H9 (cell line): ENCODE measurements around the gene FOXN1. TPM values are rescaled to one million over a fixed set of nuclear protein-coding genes. Genes with fewer than 3 reads are reported as not detected.

Source experiments
- DNase-seq: peaks from one replicate; pipeline ENCODE4 v3.0.0-alpha.2; 2017
- H2AFZ ChIP-seq: one replicate; pipeline ENCODE4 v1.6.1; 2013; ENCODE audit warnings: mild to moderate bottlenecking, low read length, control low read depth, moderate library complexity
- H2AK5ac ChIP-seq: 2 replicates; pipeline ENCODE4 v1.6.1; 2013; ENCODE audit warnings: low read length, control low read depth, mixed read lengths; ENCODE audit not compliant: insufficient read length
- H2BK120ac ChIP-seq: one replicate; pipeline ENCODE4 v1.6.1; 2013; ENCODE audit warnings: low read depth, mild to moderate bottlenecking, low read length, control low read depth, inconsistent platforms; ENCODE audit not compliant: poor library complexity, severe bottlenecking
- H2BK12ac ChIP-seq: 2 replicates; pipeline ENCODE4 v1.6.1; 2013; ENCODE audit warnings: low read length, control low read depth, mixed read lengths, low read depth; ENCODE audit not compliant: insufficient read length
- H2BK15ac ChIP-seq: 2 replicates; pipeline ENCODE4 v1.6.1; 2013; ENCODE audit warnings: low read depth, low read length, control low read depth
- H2BK20ac ChIP-seq: one replicate; pipeline ENCODE4 v1.6.1; 2013; ENCODE audit warnings: low read depth, mild to moderate bottlenecking, low read length, control low read depth, inconsistent platforms; ENCODE audit not compliant: poor library complexity, severe bottlenecking
- H2BK5ac ChIP-seq: 2 replicates; pipeline ENCODE4 v1.6.1; 2013; ENCODE audit warnings: low read length, control low read depth, mixed read lengths; ENCODE audit not compliant: insufficient read length
- H3K14ac ChIP-seq: 2 replicates; pipeline ENCODE4 v1.6.1; 2013; ENCODE audit warnings: low read length, control low read depth; ENCODE audit not compliant: insufficient read depth
- H3K18ac ChIP-seq: 2 replicates; pipeline ENCODE4 v1.6.1; 2013; ENCODE audit warnings: low read depth, mild to moderate bottlenecking, mixed read lengths, low read length, control low read depth; ENCODE audit not compliant: insufficient read length
- H3K23ac ChIP-seq: 2 replicates; pipeline ENCODE4 v1.6.1; 2013; ENCODE audit warnings: low read length, control low read depth, mixed read lengths, low read depth; ENCODE audit not compliant: insufficient read length
- H3K23me2 ChIP-seq: 2 replicates; pipeline ENCODE4 v1.6.1; 2013; ENCODE audit warnings: low read depth, mild to moderate bottlenecking, mixed read lengths, low read length, control low read depth; ENCODE audit not compliant: insufficient read length, poor library complexity, severe bottlenecking
- H3K27ac ChIP-seq: 2 replicates; pipeline ENCODE4 v1.5.1; 2013; ENCODE audit warnings: low read length, control low read depth, mixed read lengths, low read depth; ENCODE audit not compliant: insufficient read length
- H3K27me3 ChIP-seq: 2 replicates; pipeline ENCODE4 v1.6.1; 2013; ENCODE audit warnings: low read length, control low read depth, inconsistent platforms; ENCODE audit not compliant: insufficient read depth
- H3K4ac ChIP-seq: 2 replicates; pipeline ENCODE4 v1.6.1; 2013; ENCODE audit warnings: low read depth, mild to moderate bottlenecking, control low read depth, inconsistent platforms, low read length, moderate library complexity
- H3K4me1 ChIP-seq: 2 replicates; pipeline ENCODE4 v1.6.1; 2013; ENCODE audit warnings: low read length, control low read depth, inconsistent platforms; ENCODE audit not compliant: insufficient read depth
- H3K4me2 ChIP-seq: 2 replicates; pipeline ENCODE4 v1.6.1; 2013; ENCODE audit warnings: low read length, control low read depth, mixed read lengths; ENCODE audit not compliant: insufficient read length, insufficient read depth
- H3K56ac ChIP-seq: 2 replicates; pipeline ENCODE4 v1.6.1; 2013; ENCODE audit warnings: low read depth, mild to moderate bottlenecking, mixed read lengths, low read length, control low read depth; ENCODE audit not compliant: insufficient read length
- H3K79me1 ChIP-seq: 2 replicates; pipeline ENCODE4 v1.6.1; 2013; ENCODE audit warnings: low read depth, mild to moderate bottlenecking, moderate library complexity, low read length, control low read depth, inconsistent platforms; ENCODE audit not compliant: insufficient read depth, poor library complexity, severe bottlenecking
- H3K79me2 ChIP-seq: 2 replicates; pipeline ENCODE4 v1.6.1; 2013; ENCODE audit warnings: low read length, control low read depth, inconsistent platforms; ENCODE audit not compliant: insufficient read depth
- H3K9ac ChIP-seq: 2 replicates; pipeline ENCODE4 v1.6.1; 2013; ENCODE audit warnings: low read length, control low read depth, mixed read lengths; ENCODE audit not compliant: insufficient read length; ENCODE audit errors: extremely low read depth
- H3K9me3 ChIP-seq: one replicate; pipeline ENCODE4 v1.6.1; 2013; ENCODE audit warnings: low read depth, low read length, inconsistent platforms; ENCODE audit not compliant: control insufficient read depth
- H3T11ph ChIP-seq: one replicate; pipeline ENCODE4 v1.6.1; 2013; ENCODE audit warnings: mild to moderate bottlenecking, low read length, control low read depth, inconsistent platforms
- H4K20me1 ChIP-seq: one replicate; pipeline ENCODE4 v1.6.1; 2013; ENCODE audit not compliant: control insufficient read depth, insufficient read length, insufficient read depth
- H4K5ac ChIP-seq: 2 replicates; pipeline ENCODE4 v1.6.1; 2013; ENCODE audit warnings: low read depth, mild to moderate bottlenecking, mixed read lengths, low read length, control low read depth; ENCODE audit not compliant: insufficient read length
- H4K8ac ChIP-seq: replicated peaks from 2 replicates; pipeline ENCODE4 v1.6.1; 2013; ENCODE audit warnings: low read length, control low read depth, mixed read lengths, low read depth; ENCODE audit not compliant: insufficient read length
- H4K91ac ChIP-seq: 2 replicates; pipeline ENCODE4 v1.6.1; 2013; ENCODE audit warnings: low read depth, mild to moderate bottlenecking, moderate library complexity, mixed read lengths, low read length, control low read depth; ENCODE audit not compliant: insufficient read length
- H3K27ac Mint-ChIP-seq, 3 experiments: 2 replicates in 2 of 3; 3 replicates in 1 of 3; pipeline ENCODE4 v1.8.0; 2020 to 2021; ENCODE audit warnings: mixed read lengths in 3 of 3, mild to moderate bottlenecking in 1 of 3, moderate library complexity in 1 of 3
- H3K27me3 Mint-ChIP-seq: 2 replicates; pipeline ENCODE4 v1.8.0; 2021; ENCODE audit warnings: low read depth, mild to moderate bottlenecking, moderate library complexity, mixed read lengths
- H3K36me3 Mint-ChIP-seq, 3 experiments: 2 replicates in 2 of 3; 3 replicates in 1 of 3; pipeline ENCODE4 v1.8.0; 2020 to 2021; ENCODE audit warnings: low read depth in 3 of 3, mixed read lengths in 3 of 3; ENCODE audit not compliant: insufficient read depth in 1 of 3
- H3K4me1 Mint-ChIP-seq, 2 experiments: 2 replicates each; pipeline ENCODE4 v1.8.0; 2020; ENCODE audit warnings: mixed read lengths in 2 of 2
- H3K4me3 Mint-ChIP-seq, 2 experiments: 2 replicates in 1 of 2; 3 replicates in 1 of 2; pipeline ENCODE4 v1.8.0; 2020 to 2021; ENCODE audit warnings: mild to moderate bottlenecking in 2 of 2, mixed read lengths in 2 of 2, moderate library complexity in 1 of 2
- H3K9me3 Mint-ChIP-seq, 2 experiments: 2 replicates in 1 of 2; 3 replicates in 1 of 2; pipeline ENCODE4 v1.8.0; 2020; ENCODE audit warnings: mild to moderate bottlenecking in 2 of 2, mixed read lengths in 2 of 2, moderate library complexity in 1 of 2
- WGBS: extraction: QIAGEN DNeasy Blood & Tissue Kit; methylation state at CpG from one replicate; pipeline ENCODE4 v1.1.7; 2013; ENCODE audit warnings: missing lambda C conversion rate, low lambda C conversion rate, mixed read lengths; ENCODE audit not compliant: insufficient read length; ENCODE audit errors: extremely low coverage; 5-methylcytosine and 5-hydroxymethylcytosine counted together
- total RNA-seq: library from RNA; stranded (reverse); gene quantifications from 2 replicates; pipeline ENCODE4 v1.2.1, GENCODE V29; 2021
- TF ChIP-seq, protein P1 (sequence below): fragments of 200-600 bp; sonication (generic); conservative IDR thresholded peaks from 3 replicates; pipeline ENCODE4 v1.8.0; 2021; ENCODE audit warnings: antibody characterized with exemption, mild to moderate bottlenecking

FOXN1 gene
- total RNA-seq, 1 experiment from 2014 or later = not detected

DNA sequence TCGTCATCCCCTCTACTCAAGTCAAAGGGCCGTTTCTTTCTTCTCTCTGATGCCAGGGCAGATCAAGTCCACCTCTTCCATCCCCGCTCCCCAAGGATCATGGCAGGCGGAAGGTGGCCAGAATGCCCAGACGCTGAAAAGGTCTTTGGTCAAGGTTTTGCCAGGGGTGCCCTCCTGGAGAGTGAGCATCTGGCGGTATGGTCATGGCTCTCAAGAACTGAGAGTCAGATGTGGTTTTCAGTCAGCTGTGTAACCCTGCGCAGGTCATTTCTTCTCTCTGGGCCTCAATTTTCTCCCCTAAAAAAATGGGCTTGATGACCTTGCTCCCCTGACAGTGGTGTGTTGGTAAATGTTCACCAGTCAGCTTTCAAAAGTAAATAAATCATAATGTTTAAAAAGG, 12.4 kb downstream of the FOXN1 start:
- Mint-ChIP-seq H3K27ac (no peak overlapping the region), H3K4me1 (peaks cover 7 to 15% of the 10 kb centered on the region in 2 experiments), H3K9me3 (peaks cover 2 to 5% of the 10 kb centered on the region in 2 experiments; a peak in 2 of 5 replicates), H3K27me3 (peaks cover 20% of the 10 kb centered on the region), H3K4me3 (no peak overlapping the region), H3K36me3 (no peaks in the 10 kb centered on the region)
- no peak overlapping the region for H3K4ac ChIP-seq
- H2BK5ac ChIP-seq = no peak overlapping the region
- no peak overlapping the region for H3K9ac ChIP-seq
- H3T11ph ChIP-seq = no peak overlapping the region
- no peak overlapping the region for H2BK20ac ChIP-seq
- H3K79me1 ChIP-seq = no peaks in the 10 kb centered on the region
- no peaks in the 10 kb centered on the region for H3K27me3 ChIP-seq
- no peaks in the 10 kb centered on the region for H3K9me3 ChIP-seq
- H2BK12ac ChIP-seq = no peak overlapping the region
- no peak overlapping the region for H2AFZ ChIP-seq
- H2AK5ac ChIP-seq = no peak overlapping the region
- no peak overlapping the region for H3K18ac ChIP-seq
- no peak overlapping the region for H2BK15ac ChIP-seq
- DNase-seq = no peak
- no peak overlapping the region for H3K56ac ChIP-seq
- no peak overlapping the region for H4K91ac ChIP-seq
- no peak overlapping the region for H3K14ac ChIP-seq
- no peaks in the 10 kb centered on the region for H3K23me2 ChIP-seq
- H4K20me1 ChIP-seq = no peaks in the 10 kb centered on the region
- no peak overlapping the region for H4K5ac ChIP-seq
- WGBS = no CpG with 5 or more reads among the region's 7 CpGs
- no peaks in the 10 kb centered on the region for H3K79me2 ChIP-seq
- H3K23ac ChIP-seq = no peak overlapping the region
- no peak overlapping the region for H2BK120ac ChIP-seq
- TF ChIP-seq, protein P1, sequence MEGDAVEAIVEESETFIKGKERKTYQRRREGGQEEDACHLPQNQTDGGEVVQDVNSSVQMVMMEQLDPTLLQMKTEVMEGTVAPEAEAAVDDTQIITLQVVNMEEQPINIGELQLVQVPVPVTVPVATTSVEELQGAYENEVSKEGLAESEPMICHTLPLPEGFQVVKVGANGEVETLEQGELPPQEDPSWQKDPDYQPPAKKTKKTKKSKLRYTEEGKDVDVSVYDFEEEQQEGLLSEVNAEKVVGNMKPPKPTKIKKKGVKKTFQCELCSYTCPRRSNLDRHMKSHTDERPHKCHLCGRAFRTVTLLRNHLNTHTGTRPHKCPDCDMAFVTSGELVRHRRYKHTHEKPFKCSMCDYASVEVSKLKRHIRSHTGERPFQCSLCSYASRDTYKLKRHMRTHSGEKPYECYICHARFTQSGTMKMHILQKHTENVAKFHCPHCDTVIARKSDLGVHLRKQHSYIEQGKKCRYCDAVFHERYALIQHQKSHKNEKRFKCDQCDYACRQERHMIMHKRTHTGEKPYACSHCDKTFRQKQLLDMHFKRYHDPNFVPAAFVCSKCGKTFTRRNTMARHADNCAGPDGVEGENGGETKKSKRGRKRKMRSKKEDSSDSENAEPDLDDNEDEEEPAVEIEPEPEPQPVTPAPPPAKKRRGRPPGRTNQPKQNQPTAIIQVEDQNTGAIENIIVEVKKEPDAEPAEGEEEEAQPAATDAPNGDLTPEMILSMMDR = no peak
- H3K27ac ChIP-seq = no peak overlapping the region
- H4K8ac ChIP-seq = no peak overlapping the region
- no peak overlapping the region for H3K4me2 ChIP-seq
- no peaks in the 10 kb centered on the region for H3K4me1 ChIP-seq
